ENCODE results near the gene CLN5.

- TF ChIP-seq CTCF (IDR thresholded peaks at IDR 0.05) = no peak
- no peak for TF ChIP-seq POLR2A (IDR thresholded peaks at IDR 0.05)
Observed at GRCh38 chr13:77022341-77022740, 30.5 kb downstream of the CLN5 start.
